ENCODE results near the gene CCN6. TPM values are rescaled to one million over a fixed set of nuclear protein-coding genes. Genes with fewer than 3 reads are reported as not detected.
A peak's percentile ranks its signal among the peaks of the same experiment; 100 is the strongest.

CCN6 gene
- total RNA-seq, 6 experiments from 2014 or later = not detected

- peaks cover 55% of the 10 kb centered on the region for H3K4me1 Mint-ChIP-seq (ENCODE audit: low read depth)
- 0 out of 2 replicates have a peak overlapping the region, but pooled peaks have one; percentile 6 for H3K4me3 Mint-ChIP-seq
- no peaks in the 10 kb centered on the region for H3K36me3 Mint-ChIP-seq (ENCODE audit: low read depth)
- H3K27me3 Mint-ChIP-seq (ENCODE audit: insufficient read depth) = no peaks in the 10 kb centered on the region
- peak; percentile 16 for DNase-seq
- no peaks in the 10 kb centered on the region for H3K9me3 Mint-ChIP-seq
- no peak for TF ChIP-seq CTCF (IDR thresholded peaks at IDR 0.05)
- H3K27ac Mint-ChIP-seq = peak overlapping the region; percentile 20; the same call in 1 of the 2 replicates
Measured at GRCh38 chr6:112008482-112008881, 45.4 kb upstream of the CCN6 start.

GRCh38 chr6:112010328-112010727, 43.6 kb upstream of the CCN6 start:
- H3K4me3 Mint-ChIP-seq = no peak overlapping the region
- TF ChIP-seq CTCF (IDR thresholded peaks at IDR 0.05) = peak; percentile 12; the same call in 1 of the 2 replicates
- H3K36me3 Mint-ChIP-seq (ENCODE audit: low read depth) = no peaks in the 10 kb centered on the region
- H3K9me3 Mint-ChIP-seq = no peaks in the 10 kb centered on the region
- H3K27ac Mint-ChIP-seq = no peak overlapping the region
- no peaks in the 10 kb centered on the region for H3K27me3 Mint-ChIP-seq (ENCODE audit: insufficient read depth)
- peaks cover 69% of the 10 kb centered on the region for H3K4me1 Mint-ChIP-seq (ENCODE audit: low read depth)
- DNase-seq = peak; percentile 9

GRCh38 chr6:112013051-112013450, 40.9 kb upstream of the CCN6 start:
- H3K36me3 Mint-ChIP-seq (ENCODE audit: low read depth) = no peaks in the 10 kb centered on the region
- no peak overlapping the region for H3K4me3 Mint-ChIP-seq
- no peak for DNase-seq

GRCh38 chr6:112014483-112014882, 39.4 kb upstream of the CCN6 start:
- Mint-ChIP-seq H3K4me1 (ENCODE audit: low read depth) (peaks cover 75% of the 10 kb centered on the region), H3K27me3 (ENCODE audit: insufficient read depth) (no peaks in the 10 kb centered on the region), H3K4me3 (peak overlapping the region; percentile 64), H3K36me3 (ENCODE audit: low read depth) (no peaks in the 10 kb centered on the region), H3K9me3 (no peaks in the 10 kb centered on the region), H3K27ac (peak overlapping the region; percentile 81)
- TF ChIP-seq CTCF (IDR thresholded peaks at IDR 0.05) = no peak
- DNase-seq = peak; percentile 79

More at GRCh38 chr6:112013051-112013450, 40.9 kb upstream of the CCN6 start:
- Mint-ChIP-seq H3K9me3 (no peaks in the 10 kb centered on the region), H3K4me1 (ENCODE audit: low read depth) (peaks cover 75% of the 10 kb centered on the region), H3K27ac (no peak overlapping the region), H3K27me3 (ENCODE audit: insufficient read depth) (no peaks in the 10 kb centered on the region)
- TF ChIP-seq CTCF (IDR thresholded peaks at IDR 0.05) = no peak

- Mint-ChIP-seq H3K4me1 (ENCODE audit: low read depth) (peaks cover 66% of the 10 kb centered on the region), H3K27ac (peak overlapping the region; percentile 15), H3K27me3 (ENCODE audit: insufficient read depth) (no peaks in the 10 kb centered on the region), H3K36me3 (ENCODE audit: low read depth) (no peaks in the 10 kb centered on the region), H3K4me3 (no peak overlapping the region), H3K9me3 (no peaks in the 10 kb centered on the region)
- TF ChIP-seq CTCF (IDR thresholded peaks at IDR 0.05) = no peak
- no peak for DNase-seq
Measured at GRCh38 chr6:112015725-112016124, 38.2 kb upstream of the CCN6 start.

- DNase-seq = no peak
- Mint-ChIP-seq H3K4me3 (no peak overlapping the region), H3K27me3 (ENCODE audit: insufficient read depth) (no peaks in the 10 kb centered on the region), H3K27ac (no peak overlapping the region; the same call in 1 of the 2 replicates), H3K4me1 (ENCODE audit: low read depth) (peaks cover 66% of the 10 kb centered on the region), H3K9me3 (no peaks in the 10 kb centered on the region), H3K36me3 (ENCODE audit: low read depth) (no peaks in the 10 kb centered on the region)
- no peak for TF ChIP-seq CTCF (IDR thresholded peaks at IDR 0.05)
Measured at GRCh38 chr6:112016320-112016719, 37.6 kb upstream of the CCN6 start.

All from HFFc6 (cell line).